ENCODE measurements around the gene OVOL1.
"Not testable (repeated sequence)": the region's sequence is repeated elsewhere in the genome, so short reads cannot be mapped to it uniquely, and the experiment has no call there.

OVOL1 gene

DNA sequence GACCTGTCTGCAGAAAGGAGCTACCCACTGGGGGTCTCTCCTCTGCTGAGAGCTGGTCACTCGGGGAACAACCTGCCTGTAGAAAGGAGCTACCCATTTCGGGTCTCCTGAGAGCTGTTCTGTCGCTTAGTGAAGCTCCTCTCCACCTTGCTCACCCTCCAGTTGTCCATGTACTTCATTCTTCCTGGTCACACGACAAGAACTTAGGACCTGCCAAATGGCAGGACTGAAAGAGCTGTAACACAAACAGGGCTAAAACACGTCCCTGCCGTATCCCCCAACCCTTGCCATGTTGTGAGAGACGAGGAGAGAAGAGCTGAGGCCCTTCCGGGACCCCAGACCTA lies 42.2 kb upstream of the OVOL1 start:
- no peak overlapping the region for H3K4me3 ChIP-seq (ENCODE audit: low read depth, low read length)
- TF ChIP-seq, protein P1, sequence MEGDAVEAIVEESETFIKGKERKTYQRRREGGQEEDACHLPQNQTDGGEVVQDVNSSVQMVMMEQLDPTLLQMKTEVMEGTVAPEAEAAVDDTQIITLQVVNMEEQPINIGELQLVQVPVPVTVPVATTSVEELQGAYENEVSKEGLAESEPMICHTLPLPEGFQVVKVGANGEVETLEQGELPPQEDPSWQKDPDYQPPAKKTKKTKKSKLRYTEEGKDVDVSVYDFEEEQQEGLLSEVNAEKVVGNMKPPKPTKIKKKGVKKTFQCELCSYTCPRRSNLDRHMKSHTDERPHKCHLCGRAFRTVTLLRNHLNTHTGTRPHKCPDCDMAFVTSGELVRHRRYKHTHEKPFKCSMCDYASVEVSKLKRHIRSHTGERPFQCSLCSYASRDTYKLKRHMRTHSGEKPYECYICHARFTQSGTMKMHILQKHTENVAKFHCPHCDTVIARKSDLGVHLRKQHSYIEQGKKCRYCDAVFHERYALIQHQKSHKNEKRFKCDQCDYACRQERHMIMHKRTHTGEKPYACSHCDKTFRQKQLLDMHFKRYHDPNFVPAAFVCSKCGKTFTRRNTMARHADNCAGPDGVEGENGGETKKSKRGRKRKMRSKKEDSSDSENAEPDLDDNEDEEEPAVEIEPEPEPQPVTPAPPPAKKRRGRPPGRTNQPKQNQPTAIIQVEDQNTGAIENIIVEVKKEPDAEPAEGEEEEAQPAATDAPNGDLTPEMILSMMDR (IDR thresholded peaks at IDR 0.05; ENCODE audit: control insufficient read depth, extremely low read depth, insufficient read depth) = no peak
- DNase-seq (ENCODE audit: low read depth) = no peak

DNA sequence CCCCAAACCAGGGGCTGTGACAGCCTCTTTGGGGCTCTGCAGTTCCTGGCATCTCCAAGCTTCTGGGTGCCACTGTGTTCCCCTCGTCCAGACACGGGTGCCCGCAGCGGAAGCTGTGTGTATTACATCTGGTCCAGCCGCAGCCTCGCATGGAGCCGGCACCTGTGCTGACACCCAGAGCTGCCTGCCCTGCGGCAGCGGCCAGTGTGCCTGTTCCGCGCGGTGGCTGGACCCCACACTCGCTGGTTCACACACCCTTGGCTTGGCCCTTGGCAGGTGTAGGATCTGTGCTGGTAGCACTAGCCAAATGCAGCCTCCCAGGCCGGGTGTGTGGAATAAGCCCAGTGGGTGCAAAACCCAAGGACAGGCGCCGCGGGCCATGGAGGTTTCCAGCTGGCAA lies 41.8 kb upstream of the OVOL1 start:
- DNase-seq (ENCODE audit: low read depth) = no peak
- TF ChIP-seq, protein P1 (IDR thresholded peaks at IDR 0.05; ENCODE audit: control insufficient read depth, extremely low read depth, insufficient read depth) = no peak
- H3K4me3 ChIP-seq (ENCODE audit: low read depth, low read length) = no peak overlapping the region

DNA sequence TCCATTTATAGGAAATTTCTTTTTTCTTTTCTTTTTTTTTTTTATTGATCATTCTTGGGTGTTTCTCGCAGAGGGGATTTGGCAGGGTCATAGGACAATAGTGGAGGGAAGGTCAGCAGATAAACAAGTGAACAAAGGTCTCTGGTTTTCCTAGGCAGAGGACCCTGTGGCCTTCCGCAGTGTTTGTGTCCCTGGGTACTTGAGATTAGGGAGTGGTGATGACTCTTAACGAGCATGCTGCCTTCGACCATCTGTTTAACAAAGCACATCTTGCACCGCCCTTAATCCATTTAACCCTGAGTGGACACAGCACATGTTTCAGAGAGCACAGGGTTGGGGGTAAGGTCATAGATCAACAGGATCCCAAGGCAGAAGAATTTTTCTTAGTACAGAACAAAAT lies 24.7 kb upstream of the OVOL1 start:
- H3K4me3 ChIP-seq (ENCODE audit: low read depth, low read length); DNase-seq (ENCODE audit: low read depth): not testable (repeated sequence)

DNA sequence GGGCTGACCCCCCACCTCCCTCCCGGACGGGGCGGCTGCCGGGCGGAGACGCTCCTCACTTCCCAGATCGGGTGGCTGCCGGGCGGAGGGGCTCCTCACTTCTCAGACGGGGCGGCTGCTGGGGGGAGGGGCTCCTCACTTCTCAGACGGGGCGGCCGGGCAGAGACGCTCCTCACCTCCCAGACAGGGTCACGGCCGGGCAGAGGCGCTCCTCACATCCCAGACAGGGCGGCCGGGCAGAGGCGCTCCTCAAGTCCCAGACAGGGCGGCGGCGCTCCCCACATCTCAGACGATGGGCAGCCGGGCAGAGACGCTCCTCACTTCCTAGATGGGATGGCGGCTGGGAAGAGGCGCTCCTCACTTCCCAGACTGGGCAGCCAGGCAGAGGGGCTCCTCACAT lies 24.0 kb upstream of the OVOL1 start:
- H3K4me3 ChIP-seq (ENCODE audit: low read depth, low read length); DNase-seq (ENCODE audit: low read depth): not testable (repeated sequence)

DNA sequence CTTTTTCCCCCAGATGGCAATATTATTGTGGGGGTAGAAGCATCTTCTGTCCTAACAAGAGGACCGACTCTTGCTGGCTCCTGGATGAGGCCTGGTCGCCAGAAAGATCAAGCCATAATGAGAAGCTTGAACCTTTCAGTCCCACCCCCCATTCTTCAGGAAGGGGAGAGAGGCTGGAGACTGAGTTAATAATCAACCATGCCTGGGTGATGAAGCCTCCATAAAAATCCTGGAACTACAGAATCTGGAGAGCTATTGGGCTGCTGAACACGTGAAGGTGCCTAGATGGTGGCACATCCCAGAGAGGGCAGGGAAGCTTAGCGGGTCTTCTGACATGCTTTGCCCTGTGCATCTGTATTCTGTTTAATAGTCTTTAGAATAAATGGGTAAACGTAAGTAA lies 22.4 kb upstream of the OVOL1 start:
- no peak for DNase-seq (ENCODE audit: low read depth)
- H3K4me3 ChIP-seq (ENCODE audit: low read depth, low read length) = no peak overlapping the region
- TF ChIP-seq, protein P1 (IDR thresholded peaks at IDR 0.05; ENCODE audit: control insufficient read depth, extremely low read depth, insufficient read depth) = no peak

DNA sequence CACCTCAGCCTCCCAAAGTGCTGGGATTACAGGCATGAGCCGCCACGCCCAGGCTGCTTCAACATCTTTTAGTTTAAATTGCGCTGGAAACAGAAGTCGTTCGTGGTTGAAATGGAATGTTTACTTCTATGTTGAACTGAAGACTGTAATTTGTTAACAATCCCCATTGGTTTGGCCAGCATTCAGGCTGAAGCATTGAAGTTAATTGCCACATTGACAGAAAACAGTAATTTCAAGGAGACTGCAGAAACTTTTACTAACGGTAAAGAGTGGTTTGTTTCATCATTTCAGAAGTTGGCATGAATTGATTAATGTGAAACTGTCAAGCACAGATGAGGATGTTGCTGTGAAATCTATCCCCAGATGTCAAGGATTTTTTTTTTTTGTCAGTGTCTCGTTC lies 20.3 kb upstream of the OVOL1 start:
- no peak for DNase-seq (ENCODE audit: low read depth)
- TF ChIP-seq, protein P1 (IDR thresholded peaks at IDR 0.05; ENCODE audit: control insufficient read depth, extremely low read depth, insufficient read depth) = no peak
- no peak overlapping the region for H3K4me3 ChIP-seq (ENCODE audit: low read depth, low read length)

DNA sequence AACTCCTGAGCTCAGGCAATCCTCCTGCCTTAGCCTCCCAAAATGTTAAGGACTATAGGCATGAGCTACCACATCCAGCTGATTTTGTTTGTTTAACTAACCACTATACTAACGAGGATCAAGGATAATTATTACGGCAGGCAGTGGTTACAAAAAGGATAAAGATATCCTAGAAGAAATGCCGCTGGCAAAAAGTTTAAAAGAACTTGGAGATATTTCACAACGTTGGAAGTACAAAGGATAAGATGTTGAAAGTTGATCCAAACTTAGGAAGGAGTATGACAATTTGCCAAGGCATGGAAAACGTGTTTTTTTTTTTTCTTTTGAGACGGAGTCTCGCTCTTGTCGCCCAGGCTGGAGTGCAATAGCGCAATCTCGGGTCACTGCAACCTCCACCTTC lies 19.5 kb upstream of the OVOL1 start:
- TF ChIP-seq, protein P1 (IDR thresholded peaks at IDR 0.05; ENCODE audit: control insufficient read depth, extremely low read depth, insufficient read depth) = no peak
- DNase-seq (ENCODE audit: low read depth) = no peak
- no peak overlapping the region for H3K4me3 ChIP-seq (ENCODE audit: low read depth, low read length)

DNA sequence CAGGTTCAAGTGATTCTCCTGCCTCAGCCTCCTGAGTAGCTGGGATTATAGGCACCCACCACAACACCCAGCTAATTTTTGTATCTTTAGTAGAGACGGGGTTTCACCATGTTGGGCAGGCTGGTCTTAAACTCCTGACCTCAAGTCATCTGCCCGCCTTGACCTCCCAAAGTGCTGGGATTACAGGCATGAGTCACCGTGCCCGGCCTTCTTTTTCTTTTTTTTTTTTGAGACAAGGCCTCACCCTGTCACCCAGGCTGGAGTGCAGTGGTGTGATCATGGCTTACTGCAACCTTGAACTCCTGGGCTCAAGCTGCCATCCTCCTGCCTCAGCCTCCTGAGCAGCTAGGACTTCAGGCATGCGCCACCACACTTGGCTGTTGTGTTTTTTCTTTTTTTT lies 19.1 kb upstream of the OVOL1 start:
- not testable (repeated sequence) for DNase-seq (ENCODE audit: low read depth); H3K4me3 ChIP-seq (ENCODE audit: low read depth, low read length)

DNA sequence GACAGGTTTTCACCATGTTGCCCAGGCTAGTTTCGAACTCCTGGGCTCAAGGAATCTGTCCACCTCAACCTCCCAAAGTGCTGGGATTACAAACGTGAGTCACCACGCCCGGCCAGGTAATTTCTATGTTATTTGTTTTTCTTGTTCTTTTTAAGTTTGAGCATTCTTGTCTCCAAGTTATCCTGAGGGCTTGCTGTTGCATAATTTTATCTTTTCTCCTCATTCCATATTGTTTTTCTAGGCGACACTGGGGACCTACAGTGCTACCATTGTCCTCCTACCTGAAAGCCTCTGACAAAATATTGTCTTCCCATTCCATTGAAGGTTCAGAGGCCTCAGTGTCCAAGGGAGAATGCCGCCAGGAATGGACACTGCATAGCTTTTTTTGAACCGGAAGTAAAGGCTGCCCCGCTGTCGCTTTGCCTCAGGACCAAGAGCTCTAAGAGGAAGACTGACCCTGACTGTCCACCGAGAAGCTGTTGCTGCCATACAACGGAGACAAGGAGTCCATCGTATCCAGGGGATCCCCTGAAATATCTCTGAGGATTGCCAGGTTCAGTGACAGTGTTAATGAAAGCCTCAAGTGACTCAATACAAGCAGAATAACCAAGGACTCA lies 15.8 kb upstream of the OVOL1 start:
- no peak overlapping the region for H3K4me3 ChIP-seq (ENCODE audit: low read depth, low read length)
- TF ChIP-seq, protein P1 (IDR thresholded peaks at IDR 0.05; ENCODE audit: control insufficient read depth, extremely low read depth, insufficient read depth) = no peak
- no peak for DNase-seq (ENCODE audit: low read depth)
